Fibroblast of lung (primary cell): ENCODE measurements around the gene PACRG. TPM values are rescaled to one million over a fixed set of nuclear protein-coding genes. Genes with fewer than 3 reads are reported as not detected.

Experiments
- DNase-seq, 2 donors: peaks; one replicate each; pipeline versions ENCODE4 v3.0.0 to v3.0.0-alpha.2; 2010; ENCODE audit warnings: low read depth in 2 of 2
- H2AFZ ChIP-seq: 2 replicates; pipeline ENCODE4 v1.5.1; 2012; ENCODE audit warnings: low read length, control low read depth, inconsistent platforms
- H3K27ac ChIP-seq: 2 replicates; pipeline ENCODE4 v1.5.1; 2011; ENCODE audit warnings: low read length, control low read depth; ENCODE audit not compliant: insufficient read depth
- H3K27me3 ChIP-seq: 2 replicates; pipeline ENCODE4 v1.5.1; 2011; ENCODE audit warnings: mild to moderate bottlenecking, low read length; ENCODE audit not compliant: control insufficient read depth, insufficient read depth
- H3K36me3 ChIP-seq: 2 replicates; pipeline ENCODE4 v1.5.1; 2011; ENCODE audit warnings: low read length; ENCODE audit not compliant: control insufficient read depth, insufficient read depth
- H3K4me1 ChIP-seq: 2 replicates; pipeline ENCODE4 v1.5.1; 2011; ENCODE audit warnings: low read length; ENCODE audit not compliant: control insufficient read depth, insufficient read depth; ENCODE audit errors: extremely low read depth
- H3K4me2 ChIP-seq: 2 replicates; pipeline ENCODE4 v1.5.1; 2011; ENCODE audit warnings: low read length, control low read depth; ENCODE audit not compliant: insufficient read depth; ENCODE audit errors: extremely low read depth
- H3K4me3 ChIP-seq, 4 experiments: fragments of 200-600 bp in 1 of 4; sonication (generic) in 1 of 4; replicated peaks in 1 of 4; 2 replicates each; pipeline ENCODE4 v1.5.1; 2011 to 2016; ENCODE audit warnings: low read length in 4 of 4, low read depth in 3 of 4, mild to moderate bottlenecking in 3 of 4, control low read depth in 2 of 4, inconsistent platforms in 1 of 4, mixed read lengths in 1 of 4; ENCODE audit not compliant: insufficient read depth in 1 of 4; ENCODE audit errors: control extremely low read depth in 1 of 4
- H3K79me2 ChIP-seq: 2 replicates; pipeline ENCODE4 v1.5.1; 2012; ENCODE audit warnings: mild to moderate bottlenecking, low read length, inconsistent platforms; ENCODE audit not compliant: control insufficient read depth, insufficient read depth
- H3K9ac ChIP-seq: 2 replicates; pipeline ENCODE4 v1.5.1; 2011; ENCODE audit warnings: mild to moderate bottlenecking, low read length, control low read depth; ENCODE audit not compliant: insufficient read depth
- H3K9me3 ChIP-seq: 2 replicates; pipeline ENCODE4 v1.5.1; 2012; ENCODE audit warnings: low read depth, low read length; ENCODE audit not compliant: control insufficient read depth, insufficient read depth
- H4K20me1 ChIP-seq: 2 replicates; pipeline ENCODE4 v1.5.1; 2011; ENCODE audit warnings: low read length; ENCODE audit not compliant: control insufficient read depth, insufficient read depth; ENCODE audit errors: extremely low read depth
- EZH2 ChIP-seq: IDR thresholded peaks from 2 replicates; pipeline ENCODE4 v1.5.1; 2012; ENCODE audit warnings: low read length, control low read depth, mild to moderate bottlenecking; ENCODE audit errors: missing control alignments
- polyA plus RNA-seq, 2 donors: library from polyadenylated mRNA; depleted of rRNA in 1 of 2; stranded (reverse) in 1 of 2; unstranded in 1 of 2; fragments of >200 nt; gene quantifications; 2 replicates each; pipeline ENCODE4 v1.2.1, GENCODE V29; 2011 to 2012; ENCODE audit warnings: missing spikeins in 1 of 2
- total RNA-seq: library from RNA; depleted of rRNA; stranded (reverse); fragments of >200 nt; gene quantifications from 2 replicates; pipeline ENCODE4 v1.2.1, GENCODE V29; 2014
- TF ChIP-seq, protein P1 (sequence below), 2 donors: IDR thresholded peaks in 1 of 2; conservative IDR thresholded peaks in 1 of 2; 1 replicate in 1 of 2; 2 replicates in 1 of 2; pipeline ENCODE4 v1.5.1; 2011 to 2012; ENCODE audit warnings: low read length in 2 of 2, control low read depth in 1 of 2, inconsistent platforms in 1 of 2, low read depth in 1 of 2, mild to moderate bottlenecking in 1 of 2

PACRG gene
- total and polyA plus RNA-seq, 2 donors (not counting 1 experiment from before 2014, with no cell fraction given), result 0.30 to 0.66 TPM

DNA sequence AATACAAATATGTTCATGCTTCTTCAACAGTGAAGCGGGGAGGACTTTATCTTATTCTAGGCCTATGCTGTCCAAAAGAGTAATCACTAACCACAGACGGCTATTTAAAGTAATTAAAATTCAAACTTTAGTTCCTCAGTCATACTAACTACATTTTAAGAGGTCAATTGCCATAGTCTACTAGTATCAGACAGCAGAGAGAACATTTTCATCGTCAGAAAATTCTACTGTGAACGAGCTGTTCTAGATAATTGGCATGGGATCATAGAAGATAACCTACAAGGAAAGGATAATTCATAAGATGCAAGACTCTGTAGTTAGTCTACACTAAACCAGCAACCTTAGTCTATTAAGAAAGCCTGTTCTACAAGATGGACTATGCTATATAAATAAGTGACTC is 44.6 kb upstream of the PACRG start:
- Histone ChIP-seq H3K4me1 (no peaks in the 10 kb centered on the region), H3K27me3 (no peaks in the 10 kb centered on the region), H3K9me3 (no peaks in the 10 kb centered on the region), H3K4me2 (no peak overlapping the region), H3K9ac (no peak overlapping the region), H2AFZ (no peak overlapping the region), H3K79me2 (no peaks in the 10 kb centered on the region), H3K36me3 (no peaks in the 10 kb centered on the region), H3K27ac (no peak overlapping the region), H4K20me1 (no peaks in the 10 kb centered on the region), H3K4me3 (no peak overlapping the region)
- no peak for TF ChIP-seq EZH2
- TF ChIP-seq, protein P1, sequence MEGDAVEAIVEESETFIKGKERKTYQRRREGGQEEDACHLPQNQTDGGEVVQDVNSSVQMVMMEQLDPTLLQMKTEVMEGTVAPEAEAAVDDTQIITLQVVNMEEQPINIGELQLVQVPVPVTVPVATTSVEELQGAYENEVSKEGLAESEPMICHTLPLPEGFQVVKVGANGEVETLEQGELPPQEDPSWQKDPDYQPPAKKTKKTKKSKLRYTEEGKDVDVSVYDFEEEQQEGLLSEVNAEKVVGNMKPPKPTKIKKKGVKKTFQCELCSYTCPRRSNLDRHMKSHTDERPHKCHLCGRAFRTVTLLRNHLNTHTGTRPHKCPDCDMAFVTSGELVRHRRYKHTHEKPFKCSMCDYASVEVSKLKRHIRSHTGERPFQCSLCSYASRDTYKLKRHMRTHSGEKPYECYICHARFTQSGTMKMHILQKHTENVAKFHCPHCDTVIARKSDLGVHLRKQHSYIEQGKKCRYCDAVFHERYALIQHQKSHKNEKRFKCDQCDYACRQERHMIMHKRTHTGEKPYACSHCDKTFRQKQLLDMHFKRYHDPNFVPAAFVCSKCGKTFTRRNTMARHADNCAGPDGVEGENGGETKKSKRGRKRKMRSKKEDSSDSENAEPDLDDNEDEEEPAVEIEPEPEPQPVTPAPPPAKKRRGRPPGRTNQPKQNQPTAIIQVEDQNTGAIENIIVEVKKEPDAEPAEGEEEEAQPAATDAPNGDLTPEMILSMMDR (conservative IDR thresholded peaks at IDR 0.05 in 1 of 2, IDR thresholded peaks at IDR 0.05 in 1 of 2; ENCODE audit: low read depth in 1 of 2, low read length in 2 of 2), result no peak
- DNase-seq, result no peak

DNA sequence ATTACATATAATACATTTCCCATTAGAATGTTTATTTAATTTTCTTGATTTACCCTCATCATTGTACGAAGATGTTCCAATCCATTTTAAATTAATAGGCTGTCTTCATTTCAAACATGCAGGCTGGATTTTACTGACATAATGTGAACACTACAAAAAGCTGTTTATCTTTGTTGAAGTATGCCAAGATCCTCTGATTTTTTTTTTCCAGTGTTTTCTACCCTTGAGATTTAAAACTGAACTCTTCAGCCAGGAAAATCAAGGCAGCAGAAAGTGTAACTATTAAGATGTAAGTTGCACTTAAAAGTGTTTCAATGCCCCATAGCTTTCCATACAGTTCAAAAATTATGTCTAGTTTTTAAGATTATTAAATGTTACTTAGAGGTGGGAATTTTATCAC is 43.7 kb upstream of the PACRG start:
- Histone ChIP-seq H3K4me1 (no peaks in the 10 kb centered on the region), H3K9me3 (no peaks in the 10 kb centered on the region), H3K9ac (no peak overlapping the region), H2AFZ (no peak overlapping the region), H3K27ac (no peak overlapping the region), H3K27me3 (no peaks in the 10 kb centered on the region), H3K79me2 (no peaks in the 10 kb centered on the region), H4K20me1 (no peaks in the 10 kb centered on the region), H3K36me3 (no peaks in the 10 kb centered on the region), H3K4me3 (no peak overlapping the region), H3K4me2 (no peak overlapping the region)
- TF ChIP-seq, protein P1 (conservative IDR thresholded peaks at IDR 0.05 in 1 of 2, IDR thresholded peaks at IDR 0.05 in 1 of 2; ENCODE audit: low read depth in 1 of 2, low read length in 2 of 2), result no peak
- no peak for TF ChIP-seq EZH2
- no peak for DNase-seq

DNA sequence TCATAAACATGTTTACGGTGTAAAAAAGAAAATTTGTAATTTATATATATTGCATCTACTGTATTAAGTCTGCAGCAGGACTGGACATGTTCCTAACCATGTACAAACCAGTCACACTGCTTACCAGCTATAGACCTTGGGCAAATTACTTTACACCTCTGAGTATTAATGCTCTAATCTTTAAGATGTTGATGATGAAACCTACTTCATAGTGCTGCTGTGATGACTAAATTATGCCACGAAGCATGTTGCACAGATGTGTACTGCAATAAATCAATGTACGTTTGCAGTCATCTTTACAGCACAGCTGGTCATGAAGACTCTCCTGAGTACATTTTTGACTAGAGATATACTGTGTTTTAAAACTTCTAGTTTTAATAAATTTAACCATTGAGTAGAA is 42.8 kb upstream of the PACRG start:
- no peaks in the 10 kb centered on the region for H3K36me3 ChIP-seq
- H3K9ac ChIP-seq, result no peak overlapping the region
- no peaks in the 10 kb centered on the region for H3K4me1 ChIP-seq
- H3K9me3 ChIP-seq, result no peaks in the 10 kb centered on the region
- H2AFZ ChIP-seq, result no peak overlapping the region
- H3K79me2 ChIP-seq, result no peaks in the 10 kb centered on the region
- H4K20me1 ChIP-seq, result no peaks in the 10 kb centered on the region
- no peak overlapping the region for H3K27ac ChIP-seq
- no peaks in the 10 kb centered on the region for H3K27me3 ChIP-seq
- no peak overlapping the region for H3K4me2 ChIP-seq
- no peak for TF ChIP-seq EZH2
- TF ChIP-seq, protein P1 (conservative IDR thresholded peaks at IDR 0.05 in 1 of 2, IDR thresholded peaks at IDR 0.05 in 1 of 2; ENCODE audit: low read depth in 1 of 2, low read length in 2 of 2), result no peak
- no peak overlapping the region for H3K4me3 ChIP-seq
- DNase-seq, result peak in 1 of 2 donors; percentile 32
